Measurements from ENCODE around the gene ADGRF5. TPM values are rescaled to one million over a fixed set of nuclear protein-coding genes. Genes with fewer than 3 reads are reported as not detected.

The ADGRF5 gene
- total and polyA plus RNA-seq, 10 donors, result 5.2 to 129 (median 82.3) TPM

- H3K36me3 ChIP-seq, result no peaks in the 10 kb centered on the region
- DNase-seq, result no peak
- peaks cover 0 to 19% (median 0%) of the 10 kb centered on the region in 6 donors for H3K4me1 ChIP-seq
- peak overlapping the region in 5 of 8 donors; percentile 5 to 63 (median 37) for H3K27ac ChIP-seq
- TF ChIP-seq POLR2A (IDR thresholded peaks at IDR 0.05) (no peak), CTCF (IDR thresholded peaks at IDR 0.05 in 8 of 11, conservative IDR thresholded peaks at IDR 0.05 in 3 of 11) (no peak), POLR2AphosphoS5 (IDR thresholded peaks at IDR 0.05) (peak in 1 of 3 donors; percentile 33)
- 60 to 77% (median 63%) methylated on average over 6 of the region's 6 CpGs for WGBS, 5 donors
- no peaks in the 10 kb centered on the region for H3K27me3 ChIP-seq (replicated peaks in 1 of 7)
- no peak overlapping the region for H3K4me3 ChIP-seq
- intact Hi-C loops (cut with DNase I; ENCODE audit: low total_unique reads), result no loop called here
- no peaks in the 10 kb centered on the region for H3K9me3 ChIP-seq
Measured at GRCh38 chr6:46925563-46926253, 4.0 kb upstream of the ADGRF5 start.

- Histone ChIP-seq H3K9me3 (no peaks in the 10 kb centered on the region), H3K4me3 (no peak overlapping the region), H3K27ac (no peak overlapping the region), H3K4me1 (peaks cover 0 to 19% (median 0%) of the 10 kb centered on the region in 6 donors), H3K36me3 (no peaks in the 10 kb centered on the region), H3K27me3 (replicated peaks in 1 of 7) (no peaks in the 10 kb centered on the region)
- no peak for DNase-seq
- intact Hi-C loops (cut with DNase I; ENCODE audit: low total_unique reads), result no loop called here
- TF ChIP-seq POLR2AphosphoS5 (IDR thresholded peaks at IDR 0.05) (no peak), CTCF (IDR thresholded peaks at IDR 0.05 in 8 of 11, conservative IDR thresholded peaks at IDR 0.05 in 3 of 11) (no peak), POLR2A (IDR thresholded peaks at IDR 0.05) (no peak)
- 79 to 92% (median 89%) methylated on average over 7 of the region's 7 CpGs for WGBS, 5 donors
Measured at GRCh38 chr6:46923476-46923875, 1.7 kb upstream of the ADGRF5 start.

GRCh38 chr6:46921059-46921458, 679 bp downstream of the ADGRF5 start:
- Histone ChIP-seq H3K27ac (peak overlapping the region; percentile 27 to 87 (median 82)), H3K9me3 (no peaks in the 10 kb centered on the region), H3K36me3 (no peaks in the 10 kb centered on the region), H3K4me1 (peaks cover 0 to 20% (median 0%) of the 10 kb centered on the region in 6 donors), H3K4me3 (peak overlapping the region; percentile 2 to 68 (median 36)), H3K27me3 (replicated peaks in 1 of 7) (no peaks in the 10 kb centered on the region)
- TF ChIP-seq POLR2A (IDR thresholded peaks at IDR 0.05), result no peak
- TF ChIP-seq POLR2AphosphoS5 (IDR thresholded peaks at IDR 0.05), result peak in 2 of 3 donors; percentile 7 to 50
- intact Hi-C loops (cut with DNase I; ENCODE audit: low total_unique reads), result no loop called here
- 57 to 75% (median 65%) methylated on average over 6 of the region's 6 CpGs for WGBS, 5 donors
- DNase-seq, result no peak

- H3K36me3 ChIP-seq, result no peaks in the 10 kb centered on the region
- no peak for TF ChIP-seq POLR2AphosphoS5 (IDR thresholded peaks at IDR 0.05)
- TF ChIP-seq CTCF (IDR thresholded peaks at IDR 0.05 in 8 of 11, conservative IDR thresholded peaks at IDR 0.05 in 3 of 11), result no peak
- TF ChIP-seq POLR2A (IDR thresholded peaks at IDR 0.05), result no peak
- H3K4me1 ChIP-seq, result peaks cover 0 to 32% (median 5%) of the 10 kb centered on the region in 6 donors
- no peaks in the 10 kb centered on the region for H3K9me3 ChIP-seq
- H3K27me3 ChIP-seq (replicated peaks in 1 of 7), result no peaks in the 10 kb centered on the region
- H3K27ac ChIP-seq, result peak overlapping the region in 6 of 8 donors; percentile 19 to 87 (median 81)
- no peak for DNase-seq
- H3K4me3 ChIP-seq, result peak overlapping the region in 5 of 8 donors; percentile 32 to 68 (median 46)
- 72 to 87% (median 83%) methylated on average over 3 of the region's 3 CpGs for WGBS, 5 donors
- intact Hi-C loops (cut with DNase I; ENCODE audit: low total_unique reads), result no loop called here
Measured at GRCh38 chr6:46918806-46919205, 2.9 kb downstream of the ADGRF5 start.
